Measurements from ENCODE around the gene IFTAP. TPM values are rescaled to one million over a fixed set of nuclear protein-coding genes. Genes with fewer than 3 reads are reported as not detected.
"Not testable (repeated sequence)": the region's sequence is repeated elsewhere in the genome, so short reads cannot be mapped to it uniquely, and the experiment has no call there.

IFTAP gene
- total RNA-seq, 2 donors from 2014 or later = 0.57 to 1.9 TPM

GRCh38 chr11:36619502-36619901 lies 25.2 kb downstream of the IFTAP start:
- H3K9me3 Mint-ChIP-seq = no peaks in the 10 kb centered on the region
- peaks cover 0 to 4% of the 10 kb centered on the region in 2 donors for H3K36me3 Mint-ChIP-seq
- DNase-seq (ENCODE audit: low spot score in 2 of 2) (no peak), ATAC-seq (no peak)
- no peak overlapping the region for H3K27ac Mint-ChIP-seq

DNA sequence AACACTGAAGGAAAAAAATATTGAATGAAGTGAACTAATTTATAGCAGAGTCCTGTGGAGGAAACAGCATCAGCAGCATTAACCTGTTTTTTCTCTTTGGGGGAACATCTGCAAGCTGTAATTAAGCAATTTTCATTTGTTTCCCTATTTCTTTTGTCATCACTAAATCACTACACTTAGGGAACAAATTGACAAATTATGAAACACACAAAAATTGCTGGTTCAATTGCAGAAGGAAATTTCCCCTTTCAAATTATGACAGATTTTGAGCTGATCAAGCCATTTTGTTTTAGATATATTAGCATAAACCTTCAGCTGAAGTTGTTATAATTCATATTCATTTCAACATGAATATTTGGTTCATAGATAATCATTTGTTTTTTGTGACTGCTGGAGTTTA lies 25.9 kb downstream of the IFTAP start:
- ATAC-seq = no peak
- no peak for DNase-seq (ENCODE audit: low spot score in 2 of 2)
- H3K9me3 Mint-ChIP-seq = no peaks in the 10 kb centered on the region
- H3K36me3 Mint-ChIP-seq = peaks cover 0 to 4% of the 10 kb centered on the region in 2 donors
- H3K27ac Mint-ChIP-seq = no peak overlapping the region

DNA sequence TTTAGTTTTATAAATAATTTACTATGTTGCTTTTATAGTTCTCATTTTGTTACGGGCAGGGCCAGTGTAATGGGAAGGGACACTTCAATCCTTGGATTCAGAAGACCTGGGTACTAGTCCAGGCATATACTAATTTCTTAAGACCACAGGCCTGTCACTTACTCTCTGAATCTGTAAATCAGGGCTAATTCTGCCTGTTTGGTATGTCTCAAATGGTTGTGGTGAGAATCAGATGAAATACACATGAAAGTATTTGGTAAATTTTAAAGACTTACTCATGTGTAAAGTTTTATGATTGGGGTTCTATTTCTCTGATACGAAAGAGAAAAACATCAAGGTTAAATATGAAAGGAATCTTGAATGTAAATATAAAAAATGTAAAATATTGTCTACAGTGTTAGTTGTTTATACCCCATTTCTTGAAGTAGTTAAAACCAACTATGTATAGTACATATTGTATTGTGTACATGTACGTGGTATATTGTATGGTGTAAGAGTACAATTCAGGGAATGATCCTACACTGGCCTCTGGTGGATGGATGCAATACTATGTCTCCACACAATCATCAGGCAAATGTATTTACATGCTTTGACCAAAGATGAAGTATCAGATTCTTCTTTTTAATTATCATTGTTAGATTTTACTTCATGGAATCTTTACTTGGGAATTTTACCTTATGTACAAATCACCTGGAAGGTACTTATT lies 28.3 kb downstream of the IFTAP start:
- H3K9me3 Mint-ChIP-seq = no peaks in the 10 kb centered on the region
- H3K36me3 Mint-ChIP-seq = no peaks in the 10 kb centered on the region
- ATAC-seq = no peak
- DNase-seq (ENCODE audit: low spot score in 2 of 2) = no peak
- no peak overlapping the region for H3K27ac Mint-ChIP-seq

DNA sequence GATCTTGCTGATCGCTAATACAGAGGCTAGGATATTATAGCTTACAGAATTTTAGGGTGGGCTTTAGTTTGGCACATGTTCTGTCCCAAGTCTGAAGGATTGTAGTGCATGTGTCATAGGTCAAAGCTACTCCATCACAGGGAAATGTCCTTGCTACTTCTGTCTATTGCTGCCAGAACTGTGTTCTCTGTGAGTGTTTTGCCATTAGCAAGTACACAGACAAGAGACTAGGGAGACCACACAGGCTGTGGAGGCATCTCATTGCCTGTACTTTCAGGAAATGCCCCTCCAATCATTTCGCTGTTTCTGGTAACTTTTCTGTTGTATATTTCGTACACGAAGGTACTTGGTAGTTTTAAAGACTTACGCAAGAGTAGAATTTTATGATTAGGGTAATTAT lies 29.2 kb downstream of the IFTAP start:
- Mint-ChIP-seq H3K9me3 (no peaks in the 10 kb centered on the region), H3K27ac (no peak overlapping the region), H3K36me3 (no peaks in the 10 kb centered on the region)
- ATAC-seq (no peak), DNase-seq (ENCODE audit: low spot score in 2 of 2) (no peak)

DNA sequence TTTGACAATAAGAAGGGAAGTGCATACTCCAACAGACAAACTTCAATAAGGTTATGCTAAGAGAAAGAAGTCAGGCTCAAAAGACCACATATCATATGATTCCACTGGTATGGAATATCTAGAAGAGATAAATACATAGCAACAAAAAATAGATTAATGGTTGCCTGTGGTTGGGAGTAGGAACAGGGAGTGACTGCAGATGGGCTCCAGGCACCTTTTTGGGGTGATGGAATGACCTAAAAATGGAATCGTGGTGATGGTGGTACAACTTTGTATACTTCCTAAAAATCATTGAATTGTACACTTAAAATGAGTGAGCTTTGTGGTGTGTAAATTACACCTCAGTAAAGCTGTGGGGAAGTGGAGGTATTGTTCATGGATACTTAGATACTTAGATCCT lies 32.7 kb downstream of the IFTAP start:
- no peak overlapping the region for H3K27ac Mint-ChIP-seq
- no peaks in the 10 kb centered on the region for H3K36me3 Mint-ChIP-seq
- no peak for DNase-seq (ENCODE audit: low spot score in 2 of 2)
- no peaks in the 10 kb centered on the region for H3K9me3 Mint-ChIP-seq
- no peak for ATAC-seq

GRCh38 chr11:36627471-36627870 lies 33.2 kb downstream of the IFTAP start:
- no peak for DNase-seq (ENCODE audit: low spot score in 2 of 2)
- H3K9me3 Mint-ChIP-seq = no peaks in the 10 kb centered on the region
- no peak for ATAC-seq
- H3K27ac Mint-ChIP-seq = no peak overlapping the region
- no peaks in the 10 kb centered on the region for H3K36me3 Mint-ChIP-seq

DNA sequence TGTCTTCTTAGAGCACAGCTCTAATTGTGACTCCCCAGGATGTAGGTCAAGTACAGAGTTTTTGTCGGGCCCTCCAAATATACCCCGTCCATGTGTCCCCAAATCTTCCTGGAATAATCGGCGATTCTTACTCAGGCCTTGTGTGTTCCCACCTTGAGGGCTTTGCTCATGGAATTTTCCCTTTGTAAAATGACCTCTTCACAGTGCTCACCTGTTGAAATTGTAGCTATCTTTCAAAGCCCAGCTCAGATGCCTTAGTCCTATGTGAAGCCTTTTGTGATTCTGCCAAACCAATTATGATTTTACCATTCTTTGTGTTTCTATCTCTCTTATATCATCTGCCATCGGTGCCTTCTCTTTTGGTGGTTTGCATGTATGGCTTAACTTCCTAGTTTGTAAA lies 33.8 kb downstream of the IFTAP start:
- ATAC-seq (no peak), DNase-seq (ENCODE audit: low spot score in 2 of 2) (no peak)
- Mint-ChIP-seq H3K36me3 (no peaks in the 10 kb centered on the region), H3K27ac (no peak overlapping the region), H3K9me3 (no peaks in the 10 kb centered on the region)

DNA sequence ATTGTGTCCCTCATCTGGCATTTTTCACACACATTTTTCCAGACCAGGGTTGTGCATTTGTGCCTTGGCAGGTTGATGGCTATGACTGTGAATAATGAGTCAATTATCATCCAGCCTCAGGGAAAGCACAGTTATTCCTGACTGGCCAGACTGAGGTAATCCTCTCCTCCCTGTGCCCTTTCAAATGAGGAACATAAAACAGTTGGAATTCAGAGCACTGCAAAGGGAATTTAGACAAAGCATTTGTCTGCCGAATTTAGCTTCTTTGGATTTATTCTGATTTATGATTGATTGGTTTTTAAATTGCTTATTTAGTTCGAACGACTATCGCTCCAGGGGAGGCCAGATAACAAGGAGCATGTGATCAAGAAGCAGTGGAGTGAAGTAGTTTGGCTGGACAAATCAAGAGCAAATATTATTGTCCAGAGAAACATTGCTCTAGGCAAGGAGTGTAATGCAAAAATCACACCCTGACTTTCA lies 34.5 kb downstream of the IFTAP start:
- DNase-seq (ENCODE audit: low spot score in 2 of 2) = no peak
- no peak for ATAC-seq
- Mint-ChIP-seq H3K36me3 (peaks cover 0 to 2% of the 10 kb centered on the region in 2 donors), H3K27ac (no peak overlapping the region), H3K9me3 (no peaks in the 10 kb centered on the region)

GRCh38 chr11:36631774-36632173 lies 37.5 kb downstream of the IFTAP start:
- DNase-seq (ENCODE audit: low spot score in 2 of 2) = no peak
- Mint-ChIP-seq H3K9me3 (no peaks in the 10 kb centered on the region), H3K36me3 (peaks cover 0 to 7% of the 10 kb centered on the region in 2 donors), H3K27ac (no peak overlapping the region)
- ATAC-seq = peak in 1 of 2 donors; percentile 66

- no peaks in the 10 kb centered on the region for H3K9me3 Mint-ChIP-seq
- H3K27ac Mint-ChIP-seq = no peak overlapping the region
- H3K36me3 Mint-ChIP-seq = peaks cover 0 to 7% of the 10 kb centered on the region in 2 donors
- DNase-seq (ENCODE audit: low spot score in 2 of 2) (no peak), ATAC-seq (no peak)
These were observed 41.0 kb downstream of the IFTAP start for GRCh38 chr11:36635066-36635862.

- DNase-seq (ENCODE audit: low spot score in 2 of 2) = no peak
- Mint-ChIP-seq H3K9me3 (peaks cover 0 to 3% of the 10 kb centered on the region in 2 donors), H3K27ac (no peak overlapping the region), H3K36me3 (peaks cover 0 to 14% of the 10 kb centered on the region in 2 donors)
- no peak for ATAC-seq
These were observed 44.3 kb downstream of the IFTAP start for GRCh38 chr11:36638556-36638955.

GRCh38 chr11:36657610-36658267 lies 63.4 kb downstream of the IFTAP start:
- peak in 1 of 2 donors; percentile 7 for ATAC-seq
- H3K9me3 Mint-ChIP-seq = peaks cover 0 to 8% of the 10 kb centered on the region in 2 donors
- H3K27ac Mint-ChIP-seq = no peak overlapping the region
- no peak for DNase-seq (ENCODE audit: low spot score in 2 of 2)
- peaks cover 0 to 18% of the 10 kb centered on the region in 2 donors for H3K36me3 Mint-ChIP-seq

GRCh38 chr11:36661359-36661758 lies 67.1 kb downstream of the IFTAP start:
- H3K27ac Mint-ChIP-seq; DNase-seq (ENCODE audit: low spot score in 2 of 2); ATAC-seq: not testable (repeated sequence)
- H3K36me3 Mint-ChIP-seq = peaks cover 0 to 27% of the 10 kb centered on the region in 2 donors
- H3K9me3 Mint-ChIP-seq = peaks cover 6 to 14% of the 10 kb centered on the region in 2 donors

DNA sequence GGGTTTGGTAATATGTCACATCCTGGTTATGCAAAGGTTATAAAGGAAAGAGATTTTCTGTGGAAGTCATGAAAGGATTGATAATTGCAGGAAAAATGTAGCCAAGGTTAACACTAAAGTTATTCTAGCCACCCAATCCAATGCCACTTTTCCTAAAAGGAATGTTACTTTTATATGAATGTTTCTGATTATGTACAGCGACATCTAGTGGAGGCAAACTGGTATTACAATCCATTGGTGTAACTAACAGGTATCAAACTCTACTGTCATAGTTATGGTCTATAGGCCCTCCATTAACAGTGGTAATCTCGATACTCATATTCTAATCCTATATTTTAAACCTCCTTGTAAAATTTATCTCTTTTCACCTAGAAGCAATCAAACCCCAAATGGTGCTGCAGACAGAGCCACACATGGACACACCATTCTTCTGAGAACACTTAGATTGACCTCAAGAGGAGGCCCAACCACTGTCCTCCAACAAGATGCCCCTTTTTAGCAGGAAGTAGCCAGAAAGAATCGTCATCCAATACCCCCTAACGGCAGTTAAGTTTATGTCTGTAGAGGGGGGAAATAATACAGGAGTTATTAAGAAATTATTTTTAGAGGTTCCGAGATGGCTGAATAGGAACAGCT lies 78.6 kb downstream of the IFTAP start:
- Mint-ChIP-seq H3K27ac (no peak overlapping the region), H3K36me3 (peaks cover 0 to 29% of the 10 kb centered on the region in 2 donors), H3K9me3 (peaks cover 4 to 13% of the 10 kb centered on the region in 2 donors)
- no peak for ATAC-seq
- DNase-seq (ENCODE audit: low spot score in 2 of 2) = no peak

- Mint-ChIP-seq H3K36me3 (peaks cover 0 to 21% of the 10 kb centered on the region in 2 donors), H3K9me3 (peaks cover 9 to 17% of the 10 kb centered on the region in 2 donors)
- ATAC-seq; DNase-seq (ENCODE audit: low spot score in 2 of 2); H3K27ac Mint-ChIP-seq: not testable (repeated sequence)
These were observed 85.2 kb downstream of the IFTAP start for GRCh38 chr11:36679547-36679946.

GRCh38 chr11:36683818-36684217 lies 89.5 kb downstream of the IFTAP start:
- H3K9me3 Mint-ChIP-seq = peaks cover 5 to 6% of the 10 kb centered on the region in 2 donors
- no peak overlapping the region for H3K27ac Mint-ChIP-seq
- H3K36me3 Mint-ChIP-seq = peaks cover 0 to 6% of the 10 kb centered on the region in 2 donors

More at GRCh38 chr11:36683818-36684217, 89.5 kb downstream of the IFTAP start:
- ATAC-seq (no peak), DNase-seq (ENCODE audit: low spot score in 2 of 2) (no peak)
